Breast epithelium (tissue), 4 donors: ENCODE measurements around the gene RPH3AL. TPM values are rescaled to one million over a fixed set of nuclear protein-coding genes. Genes with fewer than 3 reads are reported as not detected.

Source experiments
- DNase-seq, 2 donors: peaks; one replicate each; pipeline ENCODE4 v3.0.0-alpha.2; 2019; ENCODE audit warnings: low spot score in 2 of 2
- H3K27ac ChIP-seq, 2 donors: fragments of 200-600 bp; sonication (generic) in 1 of 2; one replicate each; pipeline ENCODE4 v1.5.1; 2016 to 2019; ENCODE audit warnings: mild to moderate bottlenecking in 1 of 2
- H3K27me3 ChIP-seq, 2 donors: fragments of 200-600 bp; sonication (generic) in 1 of 2; one replicate each; pipeline versions ENCODE4 v1.5.1 to v1.6.0; 2017 to 2019; ENCODE audit warnings: control low read depth in 1 of 2, mild to moderate bottlenecking in 1 of 2
- H3K36me3 ChIP-seq: fragments of 200-600 bp; one replicate; pipeline ENCODE4 v1.5.1; 2019
- H3K4me1 ChIP-seq, 2 donors: fragments of 200-600 bp; sonication (generic); one replicate each; pipeline ENCODE4 v1.5.1; 2016 to 2019; ENCODE audit warnings: control low read depth in 1 of 2
- H3K4me3 ChIP-seq, 3 donors: fragments of 200-600 bp; sonication (generic); 1 replicate in 2 of 3; 2 replicates in 1 of 3; pipeline ENCODE4 v1.5.1; 2016 to 2019; ENCODE audit warnings: mild to moderate bottlenecking in 3 of 3, moderate library complexity in 2 of 3
- H3K9me3 ChIP-seq, 2 donors: fragments of 200-600 bp; sonication (generic) in 1 of 2; one replicate each; pipeline ENCODE4 v1.5.1; 2016 to 2019; ENCODE audit warnings: control low read depth in 1 of 2
- CTCF ChIP-seq, 3 donors: fragments of 450-650 bp; IDR thresholded peaks; one replicate each; pipeline ENCODE4 v1.5.1; 2016 to 2017; ENCODE audit warnings: antibody characterized with exemption in 3 of 3, mild to moderate bottlenecking in 3 of 3, moderate library complexity in 3 of 3
- POLR2A ChIP-seq: fragments of 450-650 bp; IDR thresholded peaks from one replicate; pipeline ENCODE4 v1.6.1; 2016; ENCODE audit warnings: antibody characterized with exemption, mild to moderate bottlenecking, moderate library complexity
- POLR2AphosphoS5 ChIP-seq, 3 donors: sonication (generic); formaldehyde crosslinking; IDR thresholded peaks; one replicate each; pipeline ENCODE4 v1.6.1; 2017; ENCODE audit warnings: antibody characterized with exemption in 3 of 3
- intact Hi-C: fragments of 100-400 bp; cut with DNase I; formaldehyde crosslinking; loops from one replicate; pipeline ENCODE4 v1.15.1; 2023; ENCODE audit warnings: low total_unique reads
- total RNA-seq, 3 donors: library from RNA; depleted of rRNA; stranded (reverse); fragments of >200 nt; gene quantifications; one replicate each; pipeline ENCODE4 v1.1.0, GENCODE V29; 2016

RPH3AL gene
- total RNA-seq, 3 donors from 2014 or later, result 9.6 to 15.7 (median 15.4) TPM

GRCh38 chr17:182050-182751 is 170.4 kb downstream of the RPH3AL start:
- H3K27ac ChIP-seq, result peak overlapping the region in 1 of 2 donors; percentile 50
- no peaks in the 10 kb centered on the region for H3K36me3 ChIP-seq
- intact Hi-C loops, result no loop called here
- peaks cover 8 to 17% of the 10 kb centered on the region in 2 donors for H3K27me3 ChIP-seq
- H3K4me1 ChIP-seq, result no peaks in the 10 kb centered on the region
- H3K9me3 ChIP-seq, result no peaks in the 10 kb centered on the region
- peak; percentile 25 to 74 for DNase-seq
- TF ChIP-seq POLR2AphosphoS5 (IDR thresholded peaks at IDR 0.05), result no peak
- TF ChIP-seq CTCF (IDR thresholded peaks at IDR 0.05), result no peak
- TF ChIP-seq POLR2A, result no peak
- H3K4me3 ChIP-seq, result peak overlapping the region; percentile 31 to 73 (median 51)

- TF ChIP-seq CTCF (IDR thresholded peaks at IDR 0.05), result no peak
- no peak for TF ChIP-seq POLR2A
- no peak for TF ChIP-seq POLR2AphosphoS5 (IDR thresholded peaks at IDR 0.05)
- intact Hi-C loops, result no loop called here
- H3K4me1 ChIP-seq, result no peaks in the 10 kb centered on the region
- H3K4me3 ChIP-seq, result peak within 1 kb of the TSS; percentile 49 to 73 (median 51)
- DNase-seq, result no peak
- H3K9me3 ChIP-seq, result no peaks in the 10 kb centered on the region
- H3K36me3 ChIP-seq, result no peaks in the 10 kb centered on the region
- peak within 1 kb of the TSS; percentile 29 to 50 for H3K27ac ChIP-seq
- H3K27me3 ChIP-seq, result peaks cover 8 to 17% of the 10 kb centered on the region in 2 donors
These were observed 171.2 kb downstream of the RPH3AL start, which contains the start of gene DOC2B for GRCh38 chr17:181245-182049. TSS of gene DOC2B (minus strand) at chr17:181650. CDS start at chr17:181479, 171 bp downstream.

GRCh38 chr17:180381-181244 is 172.0 kb downstream of the RPH3AL start:
- peaks cover 8 to 17% of the 10 kb centered on the region in 2 donors for H3K27me3 ChIP-seq
- peak overlapping the region; percentile 49 to 73 (median 51) for H3K4me3 ChIP-seq
- TF ChIP-seq POLR2AphosphoS5 (IDR thresholded peaks at IDR 0.05) (no peak), POLR2A (no peak), CTCF (IDR thresholded peaks at IDR 0.05) (no peak)
- DNase-seq, result no peak
- intact Hi-C loops, result no loop called here
- no peaks in the 10 kb centered on the region for H3K4me1 ChIP-seq
- H3K9me3 ChIP-seq, result no peaks in the 10 kb centered on the region
- H3K27ac ChIP-seq, result peak overlapping the region; percentile 29 to 50
- no peaks in the 10 kb centered on the region for H3K36me3 ChIP-seq

- no peaks in the 10 kb centered on the region for H3K36me3 ChIP-seq
- H3K4me1 ChIP-seq, result no peaks in the 10 kb centered on the region
- peak overlapping the region; percentile 49 to 73 (median 51) for H3K4me3 ChIP-seq
- H3K27me3 ChIP-seq, result peaks cover 8 to 17% of the 10 kb centered on the region in 2 donors
- intact Hi-C loops, result no loop called here
- H3K9me3 ChIP-seq, result no peaks in the 10 kb centered on the region
- no peak for DNase-seq
- peak overlapping the region in 1 of 2 donors; percentile 50 for H3K27ac ChIP-seq
- TF ChIP-seq POLR2A (no peak), POLR2AphosphoS5 (IDR thresholded peaks at IDR 0.05) (no peak), CTCF (IDR thresholded peaks at IDR 0.05) (no peak)
These were observed 172.7 kb downstream of the RPH3AL start for GRCh38 chr17:179781-180380.
